CD4-positive, alpha-beta T cell treated with Interleukin-17A for 4 hours (primary cell): ENCODE results near the gene RAB43.
"Not testable (repeated sequence)": the region's sequence is repeated elsewhere in the genome, so short reads cannot be mapped to it uniquely, and the experiment has no call there.

Source experiments
- DNase-seq: peaks from one replicate; pipeline ENCODE4 v3.0.0-alpha.2; 2020; ENCODE audit warnings: mixed read lengths

RAB43 gene

DNA sequence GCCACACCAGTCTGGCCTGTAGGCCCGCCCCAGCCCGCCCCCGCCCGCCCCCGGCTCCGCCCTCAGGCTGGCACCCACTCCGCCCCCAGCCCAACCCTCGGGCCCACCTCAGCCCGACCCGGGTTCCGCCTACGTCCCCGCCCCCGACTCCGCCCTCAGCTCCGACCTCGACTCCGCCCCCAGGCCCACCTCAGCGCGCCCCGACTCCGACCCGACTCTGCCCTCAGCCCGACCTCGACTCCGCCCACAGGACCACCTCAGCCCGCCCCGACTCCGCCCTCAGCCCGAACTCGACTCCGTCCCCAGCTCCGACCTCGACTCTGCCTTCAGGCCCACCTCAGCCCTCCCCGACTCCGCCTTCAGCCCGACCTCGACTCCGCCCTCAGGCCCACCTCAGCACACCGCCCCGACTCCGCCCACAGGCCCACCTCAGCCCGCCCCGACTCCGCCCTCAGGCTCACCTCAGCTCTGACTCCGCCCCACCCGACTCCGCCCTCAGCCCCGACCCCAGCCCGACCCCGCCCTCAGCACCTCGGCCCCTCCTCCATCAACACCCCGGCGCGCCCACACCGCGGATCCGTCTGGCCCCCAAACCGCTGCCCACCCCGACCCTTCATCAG lies at the start of gene RAB43:
Gene RAB43, minus strand, starts transcription at position 13 of the 620 bp plus-strand sequence. CDS start 315 bp downstream, outside the sequence.
- peak; percentile 93 for DNase-seq

GRCh38 chr3:129166579-129167332 lies 45.2 kb upstream of the RAB43 start:
- DNase-seq, result no peak

GRCh38 chr3:129165594-129165993 lies 44.0 kb upstream of the RAB43 start:
- DNase-seq, result not testable (repeated sequence)

DNA sequence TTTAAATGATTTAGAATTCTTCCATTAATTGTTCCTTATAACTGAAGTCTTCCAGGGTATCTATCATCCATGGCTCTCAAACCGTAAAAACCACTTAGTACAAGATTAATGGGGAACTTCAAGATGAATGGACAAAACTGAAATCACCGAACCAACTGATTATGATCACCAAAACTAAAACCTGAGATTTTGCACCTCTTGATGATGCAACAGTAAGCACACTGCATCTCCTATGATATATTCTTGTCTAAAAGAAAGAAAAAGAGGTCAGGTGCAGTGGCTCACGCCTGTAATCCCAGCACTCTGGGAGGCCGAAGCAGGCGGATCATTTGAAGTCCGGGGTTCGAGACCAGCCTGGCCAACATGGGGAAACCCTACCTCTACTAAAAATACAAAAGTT lies 42.9 kb upstream of the RAB43 start:
- no peak for DNase-seq

DNA sequence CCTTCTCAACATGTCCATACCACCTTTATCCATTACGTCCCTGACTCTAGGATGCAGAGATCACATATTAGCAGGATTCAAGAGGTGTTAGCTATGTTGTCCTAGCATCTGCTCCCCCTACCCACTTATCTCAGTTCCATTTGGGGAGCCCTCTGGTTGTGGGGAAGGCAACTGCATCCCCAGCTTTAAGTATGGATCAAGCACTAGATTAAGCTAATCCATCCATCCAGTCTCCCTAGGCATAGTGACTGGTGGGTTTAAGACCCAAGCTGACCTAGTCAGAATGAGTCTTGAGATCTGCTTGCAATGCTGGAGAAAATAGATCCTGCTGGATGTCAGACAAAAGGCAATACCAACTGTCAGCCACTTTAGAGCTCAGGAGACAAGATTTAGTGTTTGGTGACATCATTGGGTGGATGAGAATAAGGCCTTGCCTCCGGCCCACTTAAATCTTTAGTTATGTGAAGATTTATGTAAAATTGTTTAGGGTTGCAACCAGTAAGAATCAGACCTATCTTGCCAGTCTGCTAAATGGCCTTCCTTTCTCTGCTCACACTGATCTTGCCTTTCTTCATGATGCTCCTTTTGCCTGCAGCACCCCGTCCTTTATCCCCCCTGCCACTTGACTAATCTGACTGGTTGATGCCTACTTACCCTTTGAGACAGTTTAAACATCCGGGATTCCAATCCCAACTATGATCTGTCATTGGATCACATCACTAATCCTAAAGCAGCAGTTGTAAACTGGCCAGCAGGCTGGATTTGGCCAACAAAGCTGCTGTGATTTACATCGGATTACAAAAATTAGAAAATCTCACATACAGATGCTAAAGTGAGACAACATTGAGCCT lies 41.4 kb upstream of the RAB43 start:
- DNase-seq, result no peak

GRCh38 chr3:129161860-129162271 lies 40.3 kb upstream of the RAB43 start:
- peak; percentile 20 for DNase-seq

DNA sequence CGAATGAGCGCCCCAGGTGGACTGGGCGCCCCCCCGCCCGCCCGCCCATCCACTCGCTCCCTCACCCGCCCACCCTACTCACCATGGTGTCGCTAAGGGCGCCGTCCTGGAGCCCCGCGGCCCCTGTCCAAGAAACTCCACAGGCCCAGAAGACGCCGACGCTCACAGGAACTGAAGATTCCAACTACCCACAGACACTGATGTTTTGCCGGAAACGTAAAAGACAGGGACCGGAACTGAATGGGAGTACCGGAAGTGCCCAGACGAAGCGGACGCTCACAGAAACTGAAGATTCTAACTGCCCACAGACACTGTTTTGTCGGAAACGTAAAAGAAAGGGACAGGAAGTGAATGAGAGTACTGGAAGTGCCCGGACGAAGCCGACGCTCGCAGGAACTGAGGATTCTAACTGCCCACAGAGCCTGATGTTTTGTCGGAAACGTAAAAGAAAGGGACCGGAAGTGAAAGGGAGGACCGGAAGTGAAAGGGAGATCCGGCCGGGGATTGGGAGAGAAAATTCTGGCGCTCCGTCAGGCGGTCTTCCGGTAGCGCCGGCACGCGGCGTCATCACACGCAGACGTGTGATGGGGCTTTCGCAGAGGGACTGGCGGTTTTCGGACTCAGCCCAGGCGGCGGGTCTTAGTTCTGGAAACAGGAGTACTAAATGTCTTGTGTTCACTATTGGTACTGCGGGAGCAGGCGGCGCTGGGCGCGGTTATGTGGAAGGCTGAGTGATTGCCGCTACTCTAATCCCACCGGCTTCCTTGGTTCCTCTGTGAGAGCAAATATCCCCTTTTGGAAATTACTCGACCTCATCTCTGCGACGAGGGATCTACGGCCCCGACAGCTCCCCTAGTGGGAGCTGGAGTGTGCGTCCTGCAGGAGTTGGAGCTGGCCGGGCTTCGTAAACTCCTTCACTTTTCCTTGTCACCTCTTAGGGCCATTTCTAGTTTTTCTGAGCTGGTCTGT lies 39.6 kb upstream of the RAB43 start, which contains the start of gene ISY1:
Gene ISY1, minus strand, starts transcription at position 173 of the 969 bp plus-strand sequence. Its CDS starts 88 bp downstream, at position 85.
- DNase-seq, result peak; percentile 87

GRCh38 chr3:129144786-129145185 lies 23.2 kb upstream of the RAB43 start:
- DNase-seq, result no peak

DNA sequence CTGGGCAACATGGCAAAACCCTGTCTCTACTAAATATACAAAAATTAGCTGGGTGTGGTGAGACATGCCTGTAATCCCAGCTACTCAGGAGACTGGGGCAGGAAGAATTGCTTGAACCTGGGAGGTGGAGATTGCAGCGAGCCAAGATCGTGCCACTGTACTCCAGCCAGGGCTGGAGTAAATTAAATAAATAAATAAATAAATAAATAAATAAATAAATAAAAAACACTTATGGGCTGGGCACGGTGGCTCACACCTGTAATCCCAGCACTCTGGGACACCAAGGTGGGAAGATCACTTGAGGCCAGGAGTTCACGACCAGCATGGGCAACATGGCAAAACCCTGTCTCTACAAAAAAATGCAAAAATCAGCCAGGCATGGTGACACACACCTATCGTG lies 19.4 kb upstream of the RAB43 start:
- not testable (repeated sequence) for DNase-seq

DNA sequence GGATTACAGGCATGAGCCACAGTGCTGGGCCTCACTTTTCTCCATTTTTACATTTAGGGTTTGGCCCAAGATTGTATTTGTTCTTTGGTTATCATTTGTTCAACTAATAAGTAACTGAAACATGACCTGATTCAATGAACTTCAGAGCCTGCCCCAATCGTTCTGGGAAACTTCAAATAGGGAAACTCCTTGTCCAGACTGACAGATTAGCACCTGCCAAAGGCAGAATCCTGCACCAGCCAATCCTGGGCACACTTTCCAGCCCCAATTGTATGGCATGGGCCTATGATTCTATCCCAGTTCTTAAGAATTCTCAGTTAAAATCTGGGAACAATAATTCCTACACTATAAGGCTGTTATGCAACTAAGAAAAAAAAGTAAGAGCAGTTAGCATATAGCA lies 18.3 kb upstream of the RAB43 start:
- no peak for DNase-seq

GRCh38 chr3:129136275-129136674 lies 14.7 kb upstream of the RAB43 start:
- not testable (repeated sequence) for DNase-seq

DNA sequence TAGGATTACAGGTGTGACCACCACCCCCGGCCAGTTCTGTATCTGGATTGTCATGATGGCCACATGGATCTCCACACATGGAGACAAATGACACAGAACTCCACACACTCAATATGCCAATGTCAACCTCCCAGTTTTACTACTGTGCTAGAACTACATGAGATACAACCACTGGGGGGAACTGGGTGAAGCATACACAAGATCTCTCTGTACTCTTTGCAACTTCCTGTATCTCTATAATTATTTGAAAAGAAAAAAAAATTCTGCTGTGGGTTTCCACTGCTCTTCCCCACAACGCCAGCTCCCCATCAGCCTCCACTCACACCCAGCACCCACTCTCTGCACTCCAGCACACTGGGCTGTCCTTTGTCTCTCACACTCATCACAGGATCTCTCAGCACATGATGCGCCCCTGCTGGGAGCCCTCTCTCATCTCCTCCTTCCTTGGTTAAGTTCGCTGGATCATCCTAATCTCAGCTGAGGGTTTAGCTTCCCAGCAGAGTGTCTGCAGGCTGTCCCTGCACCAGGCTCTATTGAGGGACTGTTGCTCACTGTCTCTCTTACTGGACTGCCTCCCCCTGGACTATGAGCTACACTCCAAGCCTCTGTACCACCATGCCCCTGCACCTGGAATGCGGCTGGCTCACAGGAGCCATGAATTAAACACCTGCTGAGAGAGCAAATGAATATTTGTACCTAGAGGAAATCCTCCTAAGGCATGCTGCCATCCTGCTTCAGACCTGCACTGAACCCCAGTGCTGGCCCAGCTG lies 10.7 kb upstream of the RAB43 start:
- no peak for DNase-seq

DNA sequence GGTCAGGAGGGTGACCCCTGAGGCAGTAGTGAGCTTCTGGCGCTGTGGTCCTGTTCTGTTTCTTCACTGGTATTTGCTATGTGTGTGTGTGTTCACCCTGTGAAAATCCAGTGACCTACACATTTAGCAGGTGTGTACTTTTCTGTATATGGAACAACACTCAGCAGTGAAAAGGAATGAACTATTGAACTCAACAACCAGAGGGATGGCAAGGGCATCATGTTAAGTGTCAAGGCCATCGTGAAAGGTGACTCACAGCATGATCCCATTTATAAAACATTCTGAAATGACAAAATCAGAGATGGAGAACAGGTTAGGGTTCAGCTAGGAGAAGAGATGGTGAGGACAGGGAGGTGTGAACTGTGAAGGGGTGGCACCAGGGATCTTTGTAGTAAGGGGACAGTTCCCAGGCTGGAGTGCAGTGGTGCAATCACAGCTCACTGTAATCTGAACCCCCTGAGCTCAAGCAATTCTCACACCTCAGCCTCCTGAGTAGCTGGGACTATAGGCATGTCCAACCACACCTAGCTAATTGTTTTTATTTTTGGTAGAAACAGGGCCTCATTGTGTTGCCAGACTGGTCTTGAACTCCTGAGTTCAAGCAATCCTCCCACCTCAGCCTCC lies 10.0 kb upstream of the RAB43 start:
- no peak for DNase-seq

DNA sequence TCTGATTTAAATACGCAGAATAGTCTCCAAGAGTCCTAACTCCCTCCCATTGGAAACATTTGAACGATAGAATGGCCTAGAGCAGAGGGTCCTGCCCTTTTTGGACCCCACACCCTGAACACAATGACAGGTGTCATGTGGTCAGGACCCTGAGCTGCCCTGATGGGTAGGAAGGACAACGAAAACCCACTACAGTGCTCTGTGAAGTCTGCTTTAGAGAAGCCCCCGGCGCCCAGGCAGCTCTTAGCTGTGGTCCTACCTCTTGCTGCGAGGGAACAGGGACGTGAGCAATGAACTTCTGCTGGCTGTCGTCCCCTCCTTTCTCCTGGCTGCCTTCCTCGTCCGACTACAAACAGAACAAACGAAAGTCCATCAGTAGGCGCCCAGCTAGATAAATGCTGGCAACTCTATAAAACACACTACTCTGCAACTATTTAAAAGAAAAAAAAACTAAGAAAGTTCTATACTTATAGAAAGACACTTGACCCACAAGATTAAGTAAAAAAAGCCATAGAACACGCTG lies 8.7 kb upstream of the RAB43 start:
- DNase-seq, result no peak

DNA sequence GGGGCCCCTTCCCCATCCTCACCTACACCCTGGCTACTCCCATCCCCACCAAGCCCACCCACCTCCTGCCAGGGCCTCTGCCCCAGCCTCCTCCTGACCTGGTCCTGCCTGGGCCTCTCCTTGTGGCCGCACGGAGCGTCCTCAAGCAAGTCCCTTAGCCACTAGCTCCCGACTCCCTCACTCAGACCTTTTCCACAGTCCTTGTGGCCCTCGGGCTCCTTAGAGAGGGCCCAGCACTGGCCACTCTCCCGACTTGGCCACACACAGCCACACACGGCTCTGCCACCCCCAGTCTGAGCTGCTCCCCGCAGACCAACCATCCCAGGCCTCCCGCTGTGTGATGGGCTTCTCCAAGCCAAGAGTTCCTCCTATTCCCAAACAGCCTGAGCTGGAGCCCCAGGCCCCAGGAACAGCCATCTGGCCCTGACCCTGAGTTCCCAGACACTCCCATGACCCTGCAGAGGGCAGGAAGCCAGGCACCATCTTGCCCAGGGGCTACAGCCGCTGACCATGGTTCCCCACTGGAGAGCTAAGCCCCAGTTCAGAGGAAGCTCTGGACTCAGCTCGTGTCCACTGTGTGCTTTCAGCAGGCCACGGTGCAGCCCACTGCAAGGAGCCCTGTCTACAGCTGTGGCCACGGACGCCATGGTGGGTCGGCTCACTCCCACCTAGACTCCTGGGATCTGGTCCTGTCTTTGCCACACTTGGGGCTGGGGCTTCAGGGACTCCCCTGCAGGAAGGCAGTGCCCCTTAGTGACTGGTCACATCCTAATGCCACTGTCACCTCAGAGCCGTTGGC lies 7.0 kb upstream of the RAB43 start:
- no peak for DNase-seq

- DNase-seq, result no peak
Observed at GRCh38 chr3:129126726-129127280, 5.2 kb upstream of the RAB43 start.

GRCh38 chr3:129123314-129124060 lies 1.9 kb upstream of the RAB43 start:
- DNase-seq, result no peak

DNA sequence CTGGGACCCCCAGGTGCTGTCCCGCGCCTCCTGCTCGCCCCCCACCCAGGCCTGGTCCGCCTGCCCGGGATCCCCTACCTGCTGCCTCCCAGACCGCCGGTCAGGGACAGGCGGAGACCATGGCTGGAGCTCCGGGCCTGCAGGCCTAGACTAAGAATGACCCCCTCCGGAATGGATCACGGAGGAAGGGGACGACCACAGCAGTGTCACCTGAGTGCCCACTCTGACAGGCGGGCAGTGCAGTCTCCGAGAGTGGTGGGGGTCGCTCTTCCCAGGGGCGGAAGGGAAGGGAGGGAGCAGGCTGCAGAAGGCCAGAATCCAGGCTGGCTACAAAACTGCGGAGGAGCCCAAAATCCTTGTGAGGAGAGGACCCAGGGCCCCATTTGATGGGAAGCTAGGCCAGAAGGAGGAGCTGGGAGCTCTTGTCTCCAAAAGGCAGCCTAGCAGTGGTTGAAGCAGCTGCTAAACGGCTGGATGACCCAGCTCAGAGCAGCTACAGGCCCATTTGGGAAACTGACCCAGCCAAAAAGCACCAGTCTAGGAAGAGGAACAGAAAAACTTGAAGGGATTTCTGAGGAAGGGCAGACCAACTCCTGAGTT lies 908 bp upstream of the RAB43 start:
- no peak for DNase-seq
